NK-92 (cell line): ENCODE results near the gene NEBL.

Experiments used
- DNase-seq: peaks from one replicate; lab custom pipeline; 2025; ENCODE audit not compliant: unreplicated experiment; lab: John Stamatoyannopoulos, UW

NEBL gene

DNA sequence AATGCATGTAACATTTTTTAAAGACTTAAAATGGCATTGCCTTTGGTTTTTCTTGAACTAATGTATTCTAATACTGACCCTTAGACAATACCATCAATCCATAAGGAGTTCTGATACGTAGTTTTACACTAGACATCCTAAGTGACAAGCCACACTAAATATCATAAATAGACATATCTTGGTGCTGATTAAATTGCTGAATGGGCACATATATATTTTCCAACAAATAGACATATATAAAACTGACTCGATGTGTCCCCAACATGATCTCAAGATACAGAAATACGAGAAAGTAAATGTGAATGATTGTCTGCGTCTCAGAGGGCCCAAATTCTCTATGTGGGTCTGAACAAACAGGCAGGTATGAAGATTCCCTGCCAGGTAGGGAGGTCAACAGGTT, 99.8 kb downstream of the NEBL start:
- no peak for DNase-seq

DNA sequence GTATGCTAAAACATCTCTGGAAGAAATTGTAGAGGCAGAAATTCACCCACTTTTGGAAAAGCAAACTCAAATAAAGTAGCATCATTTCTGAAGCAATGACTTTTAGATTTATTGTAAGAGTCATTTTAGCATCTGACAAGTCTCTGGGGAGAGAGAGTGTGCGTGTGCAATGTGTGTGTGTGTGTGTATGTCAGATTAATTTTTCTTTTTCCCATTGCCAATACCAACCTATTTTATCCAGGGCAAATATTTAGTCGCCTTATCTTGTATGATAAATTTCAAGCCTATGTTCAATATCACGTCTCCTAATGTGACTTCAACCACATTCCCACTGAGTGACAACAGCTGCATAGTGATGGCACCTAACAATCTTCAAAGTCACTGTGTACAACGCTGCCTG, 101.7 kb downstream of the NEBL start:
- DNase-seq, result no peak

DNA sequence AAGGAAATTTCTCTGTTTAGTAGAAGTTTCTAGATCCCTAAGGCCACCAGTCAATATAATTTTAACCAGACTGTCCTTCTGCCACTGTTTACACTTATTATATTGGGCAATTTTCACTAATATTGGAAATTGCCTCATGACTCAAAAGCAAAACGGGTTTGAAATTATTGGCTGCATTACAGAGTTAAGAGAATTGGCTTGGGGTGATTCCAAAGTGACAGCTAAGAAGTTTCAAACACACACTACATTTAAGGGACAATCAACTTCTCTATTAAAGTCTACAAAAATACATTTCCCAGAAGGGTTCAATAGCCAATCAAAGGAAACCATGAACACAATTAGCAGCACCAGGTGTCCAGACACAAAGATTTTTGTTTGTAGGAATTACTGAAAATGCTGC, 111.9 kb downstream of the NEBL start:
- no peak for DNase-seq

DNA sequence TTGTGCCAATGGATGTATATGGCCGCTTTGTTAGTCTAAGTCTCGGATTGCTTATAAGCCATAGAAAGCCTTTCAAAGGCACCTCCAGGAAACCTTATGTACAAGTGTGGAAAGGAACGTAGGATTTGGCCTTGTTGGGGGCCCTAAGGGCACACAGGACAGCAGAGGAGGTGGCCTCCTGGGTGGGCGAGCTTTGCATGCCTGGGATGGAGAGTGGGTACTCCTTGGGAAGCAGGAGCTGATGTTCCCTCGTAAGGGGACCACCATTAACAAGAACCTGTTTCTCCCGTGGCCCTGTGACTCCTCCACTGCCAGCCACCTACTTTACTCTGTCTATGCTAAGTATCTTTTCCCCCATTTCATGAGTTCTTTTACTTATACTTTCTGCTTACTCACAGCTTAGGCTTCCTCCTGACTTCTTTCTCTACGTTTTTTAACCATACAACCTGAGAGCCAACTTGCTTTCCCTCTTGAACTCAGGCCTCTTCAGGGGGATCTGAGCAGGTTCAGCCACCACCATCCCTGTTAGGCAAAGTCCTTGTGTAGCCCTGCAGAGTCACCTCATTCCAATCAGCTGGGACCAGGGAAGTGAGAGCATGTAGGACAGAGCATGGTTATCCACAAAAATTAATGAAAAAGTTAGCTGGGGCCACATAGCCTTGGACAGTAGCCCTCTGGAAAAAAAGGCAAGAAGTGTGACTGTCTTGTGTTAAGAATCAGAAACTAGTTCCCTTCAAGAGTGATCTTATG, 118.9 kb downstream of the NEBL start:
- no peak for DNase-seq

DNA sequence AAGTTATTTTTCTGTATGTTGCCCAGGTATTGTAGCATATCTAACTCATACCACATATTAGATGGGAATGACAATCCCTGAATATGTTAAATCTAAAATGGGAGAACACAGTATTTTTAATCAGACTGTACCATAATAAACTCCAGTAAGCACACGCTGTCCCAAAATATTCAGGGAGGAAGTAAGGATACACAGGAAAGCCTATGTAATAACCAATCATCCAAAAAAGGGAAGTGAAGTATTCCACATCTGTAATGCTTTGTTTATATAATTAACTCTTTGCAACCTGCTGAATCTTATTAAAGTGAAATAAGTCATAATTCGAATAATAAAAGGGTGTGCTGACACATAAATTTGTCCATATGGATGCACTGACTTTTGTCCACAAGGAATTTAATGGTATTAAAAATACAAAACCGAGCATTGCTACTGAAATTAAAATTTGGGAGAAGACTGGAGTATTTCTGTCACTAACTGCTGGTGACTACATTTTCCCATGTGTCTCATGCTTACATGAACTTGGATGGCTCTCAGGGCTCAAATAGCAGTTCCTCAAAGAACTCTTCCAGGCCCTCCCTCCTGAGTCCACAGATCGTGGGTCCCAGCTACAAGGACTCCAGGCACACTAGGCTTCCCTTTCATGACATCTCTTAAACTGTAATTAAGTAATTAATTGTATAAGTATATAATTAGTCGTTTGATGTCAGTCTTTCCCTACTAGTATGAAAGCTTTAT, 120.6 kb downstream of the NEBL start:
- DNase-seq, result no peak

DNA sequence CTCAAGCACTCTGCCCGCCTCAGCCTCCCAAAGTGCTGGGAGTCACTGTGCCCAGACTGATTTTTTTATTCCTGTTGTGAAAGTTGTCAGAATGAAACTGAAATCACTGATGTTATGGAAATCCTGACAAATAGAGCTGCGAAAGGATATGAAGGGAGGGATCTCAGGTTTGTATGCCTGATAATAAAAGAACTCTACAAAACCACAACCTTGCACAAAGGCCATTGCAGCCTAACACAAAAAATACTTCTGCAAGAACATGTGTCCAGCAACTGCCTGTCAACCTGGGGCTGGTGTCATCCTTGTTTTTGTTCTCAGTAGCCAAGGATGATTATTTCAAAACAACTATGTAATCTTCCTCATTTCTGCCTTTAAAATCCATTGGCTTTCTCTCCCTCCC, 126.1 kb downstream of the NEBL start:
- DNase-seq, result no peak

DNA sequence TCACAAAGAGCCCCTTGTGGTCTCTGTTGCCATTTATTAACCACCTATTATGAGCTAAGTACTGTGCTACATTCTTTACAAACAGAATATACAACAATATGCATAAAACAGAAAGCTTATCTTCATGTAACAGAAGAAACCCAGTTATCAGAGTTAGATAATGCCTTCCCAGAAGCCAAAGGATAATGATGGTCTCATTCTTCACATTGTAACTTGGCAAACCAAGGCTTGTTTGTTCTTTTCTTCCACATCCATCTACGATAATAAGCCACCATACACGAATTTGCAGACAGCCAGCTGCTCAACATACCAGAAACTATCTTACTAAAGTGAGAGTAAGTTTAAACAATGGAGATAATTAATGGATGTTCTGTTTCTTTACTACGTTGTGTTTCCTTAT, 127.6 kb downstream of the NEBL start:
- DNase-seq, result no peak

DNA sequence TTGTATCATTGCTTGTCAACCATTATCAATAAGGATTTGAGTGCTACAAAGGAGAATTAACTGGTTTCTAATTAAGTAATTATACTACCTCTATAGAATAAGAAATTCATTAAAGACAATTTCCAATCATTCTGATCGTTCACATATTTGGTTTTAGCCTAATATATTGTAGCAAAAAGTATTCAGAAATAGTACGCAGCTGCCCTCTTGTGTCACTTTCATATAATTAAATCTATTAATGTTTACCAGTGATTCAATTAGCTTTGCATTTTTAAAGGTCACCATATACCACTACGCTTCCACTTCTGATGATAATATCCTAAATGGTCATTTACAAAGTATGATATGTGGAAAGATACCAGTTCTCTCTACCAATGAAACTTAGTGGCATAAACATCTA, 128.3 kb downstream of the NEBL start:
- no peak for DNase-seq

DNA sequence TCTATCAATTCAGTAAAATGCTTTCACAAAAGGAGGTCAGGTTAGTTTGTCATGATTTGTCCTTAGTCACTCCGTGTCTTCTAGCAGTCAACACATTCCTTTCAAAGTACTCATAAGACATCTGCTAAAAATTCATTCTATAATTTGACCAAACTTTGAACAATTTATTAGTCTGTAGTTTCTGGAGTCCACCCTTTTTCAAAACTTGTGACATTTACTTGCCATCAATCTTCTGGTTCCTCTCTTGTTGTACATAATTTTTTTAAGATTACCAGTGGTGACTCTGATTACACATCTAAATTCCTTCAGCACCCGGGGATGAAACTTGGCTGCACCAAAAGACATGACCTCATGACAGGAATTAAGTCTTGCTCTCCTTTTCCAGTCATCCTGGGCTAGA, 130.1 kb downstream of the NEBL start:
- DNase-seq, result no peak

DNA sequence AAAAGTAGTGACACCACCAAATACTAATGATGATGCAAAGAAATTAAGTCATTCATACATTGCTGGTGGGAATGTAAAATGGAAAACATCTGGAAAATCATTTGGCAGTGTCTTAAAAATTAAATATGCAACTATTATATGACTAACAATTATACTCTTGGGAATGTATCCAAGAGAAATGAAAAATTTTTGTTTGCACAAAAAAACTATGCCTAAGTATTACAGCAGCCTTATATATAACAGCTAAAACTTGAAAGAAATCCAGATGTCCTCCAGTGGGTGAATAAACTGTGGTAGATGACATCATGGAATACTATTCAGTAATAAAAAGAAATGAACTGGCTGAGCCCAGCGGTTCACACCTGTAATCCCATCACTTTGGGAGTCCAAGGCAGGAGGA, 132.0 kb downstream of the NEBL start:
- no peak for DNase-seq

DNA sequence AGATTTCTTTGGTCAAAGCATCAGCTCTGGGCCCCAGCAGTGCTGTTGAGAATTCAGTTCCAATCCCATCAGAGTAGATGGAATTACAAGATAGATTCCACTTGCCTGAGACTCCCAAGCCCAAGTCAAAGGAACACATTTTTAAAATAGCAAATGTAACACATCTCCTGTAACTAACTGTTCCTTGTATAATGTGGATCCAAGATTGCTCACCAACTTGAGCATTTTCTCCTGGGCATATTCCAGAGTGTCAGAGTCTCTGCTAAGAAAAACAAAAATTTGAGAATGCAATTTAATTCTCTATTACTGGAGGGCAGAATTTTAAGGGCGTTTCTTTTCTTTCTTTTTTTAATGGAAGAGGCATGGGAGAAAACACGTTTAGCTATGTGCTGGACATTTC, 136.7 kb downstream of the NEBL start:
- DNase-seq, result no peak

DNA sequence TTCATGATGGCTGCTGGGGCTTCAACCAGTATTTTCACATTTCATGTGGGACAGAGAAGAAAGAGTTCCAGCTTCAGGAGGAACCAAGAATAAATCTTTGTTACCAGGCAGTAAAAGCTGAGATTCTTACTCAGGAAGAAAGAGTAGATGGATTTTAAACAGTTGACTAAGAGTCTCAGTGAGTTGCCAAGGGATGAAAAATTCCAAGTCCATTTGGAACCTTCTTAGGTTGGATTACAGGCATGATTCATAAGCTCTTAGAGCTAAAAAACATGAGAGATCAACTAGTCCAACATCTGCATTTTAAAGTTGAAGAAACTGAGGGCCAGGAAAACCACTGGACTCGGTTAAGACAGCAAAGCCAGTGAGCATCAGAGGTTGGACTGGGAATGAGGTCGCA, 148.6 kb downstream of the NEBL start:
- no peak for DNase-seq

DNA sequence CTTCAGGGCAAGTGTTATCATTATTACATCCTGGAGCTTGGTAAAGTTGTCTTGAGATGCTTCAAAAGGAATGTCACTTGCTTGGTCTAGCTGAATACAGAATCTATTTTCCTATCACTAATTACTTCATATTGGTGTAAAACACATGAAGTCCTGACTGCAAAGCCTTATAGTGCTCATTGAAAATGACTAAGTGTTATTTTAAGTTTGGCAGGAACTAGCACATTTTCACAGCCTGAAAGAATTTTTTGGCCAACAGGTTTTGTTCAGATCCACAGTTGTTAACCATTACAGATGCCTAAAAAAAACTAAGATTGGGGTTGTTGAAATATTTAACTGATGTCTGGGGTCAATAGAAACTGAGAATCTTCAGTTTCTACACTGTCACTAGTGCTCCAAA, 149.3 kb downstream of the NEBL start:
- DNase-seq, result no peak

DNA sequence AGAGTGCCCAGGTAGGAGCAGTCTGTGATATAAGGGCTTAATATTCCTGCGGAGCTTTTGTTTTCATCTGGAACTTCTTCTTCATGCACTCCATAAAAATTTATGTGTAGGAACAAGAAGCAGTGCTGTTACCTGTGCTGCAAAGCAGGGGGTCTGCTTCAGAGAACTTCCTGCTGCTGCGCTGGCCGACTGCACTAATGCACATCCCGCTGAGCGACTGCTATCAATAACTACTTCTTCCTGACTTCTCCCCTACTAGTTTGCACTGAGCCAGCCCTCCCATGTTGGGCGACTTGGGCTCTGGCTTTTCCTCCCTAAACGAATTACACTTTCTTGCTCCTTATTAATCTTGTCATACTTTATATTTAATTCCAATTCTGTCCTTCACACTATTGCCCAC, 150.3 kb downstream of the NEBL start:
- DNase-seq, result no peak

DNA sequence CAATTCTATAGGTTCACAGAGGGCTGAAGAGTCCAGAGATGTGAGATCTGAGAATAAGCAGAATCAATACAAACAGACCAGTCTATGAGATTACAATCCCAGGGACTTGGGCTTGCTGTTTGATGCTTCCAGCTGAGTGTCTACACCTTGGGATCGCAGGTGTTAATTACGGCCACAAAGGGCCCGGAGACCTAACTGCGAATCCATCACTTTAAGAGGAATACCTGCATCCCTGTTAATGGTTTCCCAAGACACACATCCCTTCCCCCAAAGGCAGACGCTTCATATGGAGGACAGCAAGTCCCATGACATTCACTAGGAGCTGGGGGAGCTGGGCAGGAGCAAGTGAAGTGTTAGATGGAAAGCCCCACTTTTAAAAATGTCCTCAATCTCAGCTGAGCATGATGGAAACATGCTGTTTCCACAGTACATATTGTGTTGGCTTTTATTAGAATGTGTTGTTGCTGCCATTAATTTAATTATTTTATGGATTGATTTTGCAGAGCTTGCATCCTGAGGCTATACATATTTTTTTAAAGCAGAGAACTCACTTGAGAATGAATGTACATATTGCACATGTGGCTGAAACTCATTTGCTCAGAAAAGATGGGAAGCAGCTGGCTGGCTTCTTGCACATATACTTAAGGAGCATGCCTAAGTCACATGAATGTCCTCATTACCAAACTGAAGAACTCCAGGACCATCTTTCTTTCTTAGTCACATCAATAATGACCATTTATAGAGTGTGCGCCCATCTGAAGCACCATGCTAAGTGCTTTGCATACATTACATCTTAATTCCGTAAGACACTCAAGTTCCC, 151.3 kb downstream of the NEBL start:
- DNase-seq, result no peak

DNA sequence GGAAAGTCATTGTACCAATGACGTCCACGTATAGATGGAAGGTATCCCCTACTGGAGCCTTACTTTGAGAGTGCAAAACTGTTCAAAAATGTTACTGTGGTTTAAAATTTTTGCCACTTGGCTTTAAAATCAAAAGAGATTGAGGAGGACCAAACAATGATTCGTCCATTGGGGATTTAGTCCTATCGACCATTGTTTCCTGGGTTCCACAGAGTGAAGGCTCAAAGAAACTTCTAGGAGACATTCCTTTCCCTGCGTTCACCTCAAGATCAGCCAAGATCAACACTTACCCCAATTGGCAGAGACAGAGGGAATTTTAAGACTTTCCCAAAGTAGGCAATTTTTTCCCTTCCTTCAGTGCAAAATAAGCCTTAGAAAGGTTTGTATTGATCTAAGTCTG, 152.3 kb downstream of the NEBL start:
- DNase-seq, result no peak

DNA sequence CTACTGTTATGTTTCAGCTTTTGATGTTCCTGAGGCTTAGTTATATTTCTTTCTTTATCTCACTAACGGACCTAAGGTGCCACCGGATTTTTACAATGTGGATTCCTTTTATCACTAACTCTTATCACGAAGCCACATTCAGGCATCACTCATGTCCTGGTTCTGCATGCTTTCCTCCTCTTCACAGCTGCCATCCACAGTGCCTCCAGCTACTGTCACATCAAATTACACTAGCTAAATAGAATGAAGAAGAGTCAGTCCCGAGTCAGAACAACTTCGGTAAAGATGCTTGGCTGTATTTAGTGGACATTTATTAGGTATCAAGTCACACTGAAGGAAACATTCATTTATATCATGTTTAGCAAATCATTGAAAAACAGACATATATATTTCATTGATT, 153.2 kb downstream of the NEBL start:
- DNase-seq, result no peak

DNA sequence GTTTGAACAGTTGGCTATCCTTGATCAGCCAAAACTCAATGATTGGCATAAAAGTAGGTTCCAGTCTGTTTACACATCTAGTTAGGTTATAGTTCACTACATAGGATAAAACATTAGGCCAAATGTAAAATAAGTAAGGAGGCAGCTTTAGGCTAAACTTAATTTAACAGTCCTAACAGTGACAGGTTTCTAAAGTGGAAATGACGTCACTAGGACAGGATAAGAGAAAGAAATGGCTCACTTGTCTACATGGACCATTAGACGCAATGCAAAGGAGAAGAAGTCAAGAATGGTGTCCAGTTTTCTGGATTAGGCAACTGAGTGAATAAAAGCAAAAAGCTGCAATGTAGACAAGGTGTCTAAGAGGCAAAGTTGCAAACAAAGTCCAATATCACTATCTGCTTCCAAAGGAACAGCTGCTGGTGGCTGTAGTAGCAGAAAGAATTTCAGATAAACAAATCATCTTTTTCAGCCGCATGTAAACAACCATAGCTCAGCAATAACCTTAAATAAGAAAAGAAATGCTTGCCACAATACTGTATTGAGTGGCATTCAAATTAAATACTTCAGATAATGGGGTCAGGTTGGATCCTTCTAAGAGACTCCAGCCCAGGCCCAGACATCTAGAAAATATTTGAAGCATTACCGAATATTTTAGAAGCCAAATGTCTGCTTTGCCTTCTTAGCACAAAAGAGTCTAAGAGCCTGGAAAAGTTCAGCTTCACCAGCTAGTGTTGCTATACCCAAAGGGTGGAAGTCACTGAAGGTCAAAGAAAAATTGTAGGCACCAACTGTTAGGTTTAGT, 154.2 kb downstream of the NEBL start:
- no peak for DNase-seq

DNA sequence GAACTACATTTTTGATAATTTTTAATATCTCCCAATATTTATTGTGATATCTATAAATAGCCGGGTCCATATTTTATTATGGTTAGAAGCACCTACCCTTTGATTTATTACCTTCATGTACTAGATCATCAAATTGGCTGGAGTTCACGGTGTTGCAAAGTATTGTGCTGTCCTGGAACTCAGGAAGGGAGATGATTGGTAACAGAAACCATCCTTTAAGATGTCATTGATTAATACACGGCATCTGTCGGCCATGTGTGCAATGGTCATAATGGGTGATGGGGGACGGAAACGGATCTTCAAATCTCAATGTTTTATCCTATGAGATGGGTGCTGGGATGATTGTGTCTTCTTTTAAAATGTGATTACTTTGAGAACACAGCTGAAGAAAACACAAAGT, 157.0 kb downstream of the NEBL start:
- no peak for DNase-seq

DNA sequence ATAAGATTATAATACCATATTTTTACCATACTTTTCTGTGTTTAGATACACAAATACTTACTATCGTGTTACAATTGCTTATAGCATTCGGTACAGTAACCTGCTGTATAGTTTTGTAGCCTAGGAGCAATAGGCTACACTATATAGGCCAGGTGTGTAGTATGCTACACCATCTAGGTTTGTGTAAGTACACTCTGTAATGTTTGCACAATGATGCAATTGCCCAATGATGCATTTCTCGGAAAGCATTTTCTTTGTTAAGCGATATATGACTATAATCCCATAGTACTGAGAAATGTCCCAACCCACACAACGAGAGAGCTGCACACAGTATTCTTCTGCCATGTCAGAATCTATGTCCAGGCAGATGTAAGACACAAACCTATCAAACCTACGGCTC, 160.0 kb downstream of the NEBL start:
- no peak for DNase-seq
